ENCODE data around the gene RCL1.

RCL1 gene

GRCh38 chr9:4821133-4821532 lies 28.4 kb downstream of the RCL1 start:
- Histone ChIP-seq H3K79me2 (ENCODE audit: low read length) (peaks cover 78% of the 10 kb centered on the region), H3K27me3 (ENCODE audit: low read depth, low read length) (no peaks in the 10 kb centered on the region), H3K36me3 (replicated peaks; ENCODE audit: low read depth, low read length) (no peaks in the 10 kb centered on the region), H3K9ac (ENCODE audit: low read length) (no peak overlapping the region), H3K4me1 (ENCODE audit: low read length) (peaks cover 4% of the 10 kb centered on the region; the same call in 1 of the 2 replicates), H3K4me2 (ENCODE audit: low read length) (no peak overlapping the region), H4K20me1 (ENCODE audit: insufficient read depth, low read length) (peaks cover 20% of the 10 kb centered on the region), H3K4me3 (ENCODE audit: low read length) (no peak overlapping the region), H2AFZ (ENCODE audit: low read depth, low read length) (no peak overlapping the region), H3K27ac (ENCODE audit: low read length) (no peak overlapping the region), H3K9me3 (ENCODE audit: insufficient read depth, low read length) (no peaks in the 10 kb centered on the region)
- no peak for TF ChIP-seq EZH2phosphoT487 (IDR thresholded peaks at IDR 0.05; ENCODE audit: low read depth)
- TF ChIP-seq CTCF (IDR thresholded peaks at IDR 0.05; ENCODE audit: low read depth, low read length): no peak

GRCh38 chr9:4822057-4822456 lies 29.3 kb downstream of the RCL1 start:
- Histone ChIP-seq H4K20me1 (ENCODE audit: insufficient read depth, low read length) (peaks cover 20% of the 10 kb centered on the region), H3K79me2 (ENCODE audit: low read length) (peaks cover 75% of the 10 kb centered on the region), H3K4me2 (ENCODE audit: low read length) (no peak overlapping the region)

GRCh38 chr9:4826417-4827166 lies 33.8 kb downstream of the RCL1 start:
- TF ChIP-seq CTCF (IDR thresholded peaks at IDR 0.05; ENCODE audit: low read depth, low read length): no peak
- TF ChIP-seq EZH2phosphoT487 (IDR thresholded peaks at IDR 0.05; ENCODE audit: low read depth): no peak
- Histone ChIP-seq H3K79me2 (ENCODE audit: low read length) (peaks cover 48% of the 10 kb centered on the region), H4K20me1 (ENCODE audit: insufficient read depth, low read length) (peaks cover 10% of the 10 kb centered on the region), H3K27ac (ENCODE audit: low read length) (no peak overlapping the region), H2AFZ (ENCODE audit: low read depth, low read length) (no peak overlapping the region), H3K4me1 (ENCODE audit: low read length) (0 out of 2 replicates have a peak, but pooled peaks cover 3% of the 10 kb centered on the region), H3K9me3 (ENCODE audit: insufficient read depth, low read length) (no peaks in the 10 kb centered on the region), H3K9ac (ENCODE audit: low read length) (no peak overlapping the region), H3K4me3 (ENCODE audit: low read length) (no peak overlapping the region), H3K27me3 (ENCODE audit: low read depth, low read length) (no peaks in the 10 kb centered on the region), H3K36me3 (replicated peaks; ENCODE audit: low read depth, low read length) (peaks cover 4% of the 10 kb centered on the region), H3K4me2 (ENCODE audit: low read length) (no peak overlapping the region)

More at GRCh38 chr9:4822057-4822456, 29.3 kb downstream of the RCL1 start:
- no peak for TF ChIP-seq EZH2phosphoT487 (IDR thresholded peaks at IDR 0.05; ENCODE audit: low read depth)
- TF ChIP-seq CTCF (IDR thresholded peaks at IDR 0.05; ENCODE audit: low read depth, low read length): no peak
- Histone ChIP-seq H3K4me1 (ENCODE audit: low read length) (0 out of 2 replicates have a peak, but pooled peaks cover 3% of the 10 kb centered on the region), H3K27me3 (ENCODE audit: low read depth, low read length) (no peaks in the 10 kb centered on the region), H3K27ac (ENCODE audit: low read length) (no peak overlapping the region), H3K9ac (ENCODE audit: low read length) (no peak overlapping the region), H3K36me3 (replicated peaks; ENCODE audit: low read depth, low read length) (peaks cover 1% of the 10 kb centered on the region), H3K9me3 (ENCODE audit: insufficient read depth, low read length) (no peaks in the 10 kb centered on the region), H3K4me3 (ENCODE audit: low read length) (no peak overlapping the region), H2AFZ (ENCODE audit: low read depth, low read length) (no peak overlapping the region)

- no peak overlapping the region for H3K4me3 ChIP-seq (ENCODE audit: low read length)
- H3K9ac ChIP-seq (ENCODE audit: low read length): no peak overlapping the region
- H4K20me1 ChIP-seq (ENCODE audit: insufficient read depth, low read length): peaks cover 4% of the 10 kb centered on the region; the same call in 1 of the 2 replicates
- no peak overlapping the region for H3K27ac ChIP-seq (ENCODE audit: low read length)
- H3K79me2 ChIP-seq (ENCODE audit: low read length): peaks cover 41% of the 10 kb centered on the region
- no peaks in the 10 kb centered on the region for H3K9me3 ChIP-seq (ENCODE audit: insufficient read depth, low read length)
- H3K36me3 ChIP-seq (replicated peaks; ENCODE audit: low read depth, low read length): peaks cover 4% of the 10 kb centered on the region
- TF ChIP-seq EZH2phosphoT487 (IDR thresholded peaks at IDR 0.05; ENCODE audit: low read depth): no peak
- no peak for TF ChIP-seq CTCF (IDR thresholded peaks at IDR 0.05; ENCODE audit: low read depth, low read length)
- H3K4me1 ChIP-seq (ENCODE audit: low read length): no peaks in the 10 kb centered on the region
- no peak overlapping the region for H3K4me2 ChIP-seq (ENCODE audit: low read length)
- no peak overlapping the region for H2AFZ ChIP-seq (ENCODE audit: low read depth, low read length)
- no peaks in the 10 kb centered on the region for H3K27me3 ChIP-seq (ENCODE audit: low read depth, low read length)
Observed at GRCh38 chr9:4827224-4827623, 34.5 kb downstream of the RCL1 start.
